ENCODE results near the gene TCHH.

TCHH gene

DNA sequence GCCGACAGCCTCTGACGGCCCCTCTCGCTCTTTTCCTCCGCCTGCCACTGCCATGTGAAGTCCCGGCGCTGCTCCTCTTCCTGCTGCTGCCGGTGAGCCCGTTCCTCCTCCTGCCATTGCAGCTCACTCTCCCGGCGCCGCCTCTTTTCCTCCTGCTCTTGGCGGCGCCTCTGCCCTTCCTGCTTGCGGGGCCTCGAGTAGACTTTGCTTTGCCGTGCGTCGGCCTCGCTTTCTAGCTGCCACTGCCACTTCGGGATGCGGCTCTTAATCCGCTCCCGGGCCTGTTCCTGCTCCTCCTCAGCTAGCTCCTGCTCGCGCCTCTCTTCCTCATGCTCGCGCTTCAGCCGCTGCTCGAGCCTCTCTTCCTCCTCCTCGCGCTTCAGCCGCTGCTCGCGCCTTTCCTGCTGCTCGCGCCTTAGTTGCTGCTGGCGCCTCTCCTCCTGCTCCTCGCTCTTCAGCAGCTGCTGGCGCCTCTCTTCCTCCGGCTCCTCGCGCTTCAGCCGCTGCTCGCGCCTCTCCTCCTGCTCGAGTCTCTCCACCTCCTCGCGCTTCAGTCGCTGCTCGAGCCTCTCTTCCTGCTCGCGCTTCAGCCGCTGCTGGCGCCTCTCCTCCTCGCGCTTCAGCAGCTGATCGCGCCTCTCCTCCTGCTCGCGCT, 4.3 kb downstream of the TCHH start (continued):
- TF ChIP-seq ZBTB11 (tag by site-specific recombination; conservative IDR thresholded peaks at IDR 0.05; ENCODE audit: low read depth) (peak; percentile 17; the same call in 1 of the 2 replicates), KLF8 (tag by site-specific recombination; IDR thresholded peaks at IDR 0.05) (no peak), ZNF10 (tag by site-specific recombination; IDR thresholded peaks at IDR 0.05) (0 out of 2 replicates have a peak, but pooled peaks have one; percentile 9), ZNF529 (tag by site-specific recombination; IDR thresholded peaks at IDR 0.05; ENCODE audit: insufficient replicate concordance) (no peak), ZNF211 (tag by site-specific recombination; IDR thresholded peaks at IDR 0.05; ENCODE audit: low read depth) (no peak), ZNF645 (tag by site-specific recombination; IDR thresholded peaks at IDR 0.05) (peak; percentile 37; the same call in 1 of the 2 replicates), ZNF501 (tag by site-specific recombination; IDR thresholded peaks at IDR 0.05) (peak; percentile 42; the same call in 1 of the 2 replicates), ZNF560 (tag by site-specific recombination; IDR thresholded peaks at IDR 0.05; ENCODE audit: borderline replicate concordance) (0 out of 2 replicates have a peak, but pooled peaks have one; percentile 2), ZNF248 (tag by site-specific recombination; IDR thresholded peaks at IDR 0.05) (no peak), ZNF391 (tag by site-specific recombination; IDR thresholded peaks at IDR 0.05; ENCODE audit: borderline replicate concordance, low read depth) (no peak), ZNF555 (tag by site-specific recombination; conservative IDR thresholded peaks at IDR 0.05) (no peak), ZEB2 (tag by site-specific recombination; IDR thresholded peaks at IDR 0.05) (0 out of 2 replicates have a peak, but pooled peaks have one; percentile 4), ZNF394 (tag by site-specific recombination; IDR thresholded peaks at IDR 0.05; ENCODE audit: borderline replicate concordance) (peak; percentile 76; the same call in 1 of the 2 replicates)
- TF ChIP-seq, protein P1, sequence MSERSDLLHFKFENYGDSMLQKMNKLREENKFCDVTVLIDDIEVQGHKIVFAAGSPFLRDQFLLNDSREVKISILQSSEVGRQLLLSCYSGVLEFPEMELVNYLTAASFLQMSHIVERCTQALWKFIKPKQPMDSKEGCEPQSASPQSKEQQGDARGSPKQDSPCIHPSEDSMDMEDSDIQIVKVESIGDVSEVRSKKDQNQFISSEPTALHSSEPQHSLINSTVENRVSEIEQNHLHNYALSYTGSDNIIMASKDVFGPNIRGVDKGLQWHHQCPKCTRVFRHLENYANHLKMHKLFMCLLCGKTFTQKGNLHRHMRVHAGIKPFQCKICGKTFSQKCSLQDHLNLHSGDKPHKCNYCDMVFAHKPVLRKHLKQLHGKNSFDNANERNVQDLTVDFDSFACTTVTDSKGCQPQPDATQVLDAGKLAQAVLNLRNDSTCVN (tag by site-specific recombination; optimal IDR thresholded peaks at IDR 0.05) = peak; percentile 91
- TF ChIP-seq, protein P2, sequence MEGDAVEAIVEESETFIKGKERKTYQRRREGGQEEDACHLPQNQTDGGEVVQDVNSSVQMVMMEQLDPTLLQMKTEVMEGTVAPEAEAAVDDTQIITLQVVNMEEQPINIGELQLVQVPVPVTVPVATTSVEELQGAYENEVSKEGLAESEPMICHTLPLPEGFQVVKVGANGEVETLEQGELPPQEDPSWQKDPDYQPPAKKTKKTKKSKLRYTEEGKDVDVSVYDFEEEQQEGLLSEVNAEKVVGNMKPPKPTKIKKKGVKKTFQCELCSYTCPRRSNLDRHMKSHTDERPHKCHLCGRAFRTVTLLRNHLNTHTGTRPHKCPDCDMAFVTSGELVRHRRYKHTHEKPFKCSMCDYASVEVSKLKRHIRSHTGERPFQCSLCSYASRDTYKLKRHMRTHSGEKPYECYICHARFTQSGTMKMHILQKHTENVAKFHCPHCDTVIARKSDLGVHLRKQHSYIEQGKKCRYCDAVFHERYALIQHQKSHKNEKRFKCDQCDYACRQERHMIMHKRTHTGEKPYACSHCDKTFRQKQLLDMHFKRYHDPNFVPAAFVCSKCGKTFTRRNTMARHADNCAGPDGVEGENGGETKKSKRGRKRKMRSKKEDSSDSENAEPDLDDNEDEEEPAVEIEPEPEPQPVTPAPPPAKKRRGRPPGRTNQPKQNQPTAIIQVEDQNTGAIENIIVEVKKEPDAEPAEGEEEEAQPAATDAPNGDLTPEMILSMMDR (tag by site-specific recombination; IDR thresholded peaks at IDR 0.05) = peak; percentile 1; the same call in 1 of the 2 replicates
- TF ChIP-seq, protein P3, sequence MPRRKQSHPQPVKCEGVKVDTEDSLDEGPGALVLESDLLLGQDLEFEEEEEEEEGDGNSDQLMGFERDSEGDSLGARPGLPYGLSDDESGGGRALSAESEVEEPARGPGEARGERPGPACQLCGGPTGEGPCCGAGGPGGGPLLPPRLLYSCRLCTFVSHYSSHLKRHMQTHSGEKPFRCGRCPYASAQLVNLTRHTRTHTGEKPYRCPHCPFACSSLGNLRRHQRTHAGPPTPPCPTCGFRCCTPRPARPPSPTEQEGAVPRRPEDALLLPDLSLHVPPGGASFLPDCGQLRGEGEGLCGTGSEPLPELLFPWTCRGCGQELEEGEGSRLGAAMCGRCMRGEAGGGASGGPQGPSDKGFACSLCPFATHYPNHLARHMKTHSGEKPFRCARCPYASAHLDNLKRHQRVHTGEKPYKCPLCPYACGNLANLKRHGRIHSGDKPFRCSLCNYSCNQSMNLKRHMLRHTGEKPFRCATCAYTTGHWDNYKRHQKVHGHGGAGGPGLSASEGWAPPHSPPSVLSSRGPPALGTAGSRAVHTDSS (tag by site-specific recombination; IDR thresholded peaks at IDR 0.05) = peak; percentile 59; the same call in 1 of the 2 replicates
